IPS-11a (cell line): Measurements from ENCODE around the gene RMRP.
A peak's percentile ranks its signal among the peaks of the same experiment; 100 is the strongest.
"Not testable (repeated sequence)": the region's sequence is repeated elsewhere in the genome, so short reads cannot be mapped to it uniquely, and the experiment has no call there.

ENCODE experiments used
- H3K4me3 ChIP-seq: one replicate; pipeline ENCODE4 v1.5.1; 2013; ENCODE audit warnings: low read depth, low read length, control low read depth

Gene RMRP

GRCh38 chr9:35615981-35616680 lies 41.7 kb downstream of the RMRP start:
- peak overlapping the region; percentile 66 for H3K4me3 ChIP-seq

GRCh38 chr9:35612843-35613242 lies 45.0 kb downstream of the RMRP start:
- H3K4me3 ChIP-seq, result no peak overlapping the region

DNA sequence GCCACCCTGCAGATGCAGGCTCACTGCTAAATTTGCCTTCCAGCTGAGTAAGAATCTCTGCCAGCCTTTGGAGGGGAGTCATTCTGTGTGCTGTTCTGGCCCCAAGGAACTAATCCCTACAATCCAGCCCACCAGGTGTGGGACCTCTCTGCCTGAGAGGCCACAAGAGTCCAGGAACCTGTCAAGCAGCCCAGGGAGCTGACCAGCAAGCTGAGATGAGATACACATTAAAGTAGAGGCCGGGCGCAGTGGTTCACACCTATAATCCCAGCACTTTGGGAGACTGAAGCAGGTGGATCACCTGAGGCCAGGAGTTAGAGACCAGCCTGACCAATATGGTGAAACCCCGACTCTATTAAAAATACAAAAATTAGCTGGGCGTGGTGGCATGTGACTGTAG lies 45.8 kb downstream of the RMRP start:
- not testable (repeated sequence) for H3K4me3 ChIP-seq

- H3K4me3 ChIP-seq, result no peak overlapping the region
Measured at GRCh38 chr9:35611230-35611797, 46.5 kb downstream of the RMRP start.

- H3K4me3 ChIP-seq, result no peak overlapping the region
Measured at GRCh38 chr9:35609820-35610163, 48.0 kb downstream of the RMRP start.

DNA sequence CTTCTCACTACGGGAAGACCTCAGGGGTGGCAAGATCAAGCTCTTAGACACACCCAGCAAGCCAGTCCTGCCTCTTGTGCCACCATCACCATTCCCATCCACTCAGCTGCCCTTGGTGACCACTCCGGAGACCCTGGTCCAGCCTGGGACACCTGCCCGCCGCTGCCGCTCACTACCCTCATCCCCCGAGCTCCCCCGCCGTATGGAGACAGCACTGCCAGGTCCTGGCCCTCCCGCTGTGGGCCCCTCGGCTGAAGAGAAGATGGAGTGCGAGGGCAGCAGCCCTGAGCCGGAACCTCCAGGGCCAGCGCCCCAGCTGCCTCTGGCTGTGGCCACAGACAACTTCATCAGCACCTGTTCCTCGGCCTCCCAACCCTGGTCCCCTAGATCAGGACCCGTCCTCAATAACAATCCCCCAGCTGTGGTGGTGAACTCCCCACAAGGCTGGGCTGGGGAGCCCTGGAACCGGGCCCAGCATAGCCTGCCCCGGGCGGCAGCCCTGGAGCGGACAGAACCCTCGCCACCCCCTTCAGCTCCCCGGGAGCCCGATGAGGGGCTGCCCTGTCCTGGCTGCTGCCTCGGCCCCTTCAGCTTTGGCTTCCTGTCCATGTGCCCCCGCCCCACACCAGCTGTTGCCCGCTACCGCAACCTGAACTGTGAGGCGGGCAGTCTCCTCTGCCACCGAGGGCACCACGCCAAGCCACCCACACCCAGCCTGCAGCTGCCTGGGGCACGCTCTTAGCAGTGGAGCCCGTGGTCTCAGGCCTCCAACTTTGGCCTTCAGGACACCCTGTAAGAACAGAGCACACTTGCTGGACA lies 48.6 kb downstream of the RMRP start:
- H3K4me3 ChIP-seq, result no peak overlapping the region

- no peak overlapping the region for H3K4me3 ChIP-seq
Measured at GRCh38 chr9:35608221-35608620, 49.6 kb downstream of the RMRP start.
